ENCODE results near the gene SHLD1.

The SHLD1 gene

GRCh38 chr20:5862703-5863039, 112.5 kb downstream of the SHLD1 start:
- DNase-seq = no peak

GRCh38 chr20:5863040-5863833, 113.0 kb downstream of the SHLD1 start:
- peak; percentile 57 for DNase-seq

GRCh38 chr20:5864428-5864827, 114.2 kb downstream of the SHLD1 start:
- DNase-seq = no peak

GRCh38 chr20:5864873-5865587, 114.8 kb downstream of the SHLD1 start:
- peak; percentile 27 for DNase-seq

GRCh38 chr20:5865604-5866003, 115.4 kb downstream of the SHLD1 start:
- no peak for DNase-seq

GRCh38 chr20:5870568-5870981, 120.4 kb downstream of the SHLD1 start:
- no peak for DNase-seq

- DNase-seq = no peak
Measured at GRCh38 chr20:5871459-5872410, 121.5 kb downstream of the SHLD1 start.

GRCh38 chr20:5877128-5877527, 126.9 kb downstream of the SHLD1 start:
- DNase-seq = no peak

GRCh38 chr20:5880326-5880725, 130.1 kb downstream of the SHLD1 start:
- DNase-seq = no peak

GRCh38 chr20:5881703-5882102, 131.5 kb downstream of the SHLD1 start:
- DNase-seq = no peak

GRCh38 chr20:5882166-5882565, 132.0 kb downstream of the SHLD1 start:
- no peak for DNase-seq

- no peak for DNase-seq
Measured at GRCh38 chr20:5884465-5885335, 134.5 kb downstream of the SHLD1 start.

GRCh38 chr20:5885866-5886265, 135.7 kb downstream of the SHLD1 start:
- DNase-seq = no peak

- no peak for DNase-seq
Measured at GRCh38 chr20:5886788-5887187, 136.6 kb downstream of the SHLD1 start.

GRCh38 chr20:5887386-5887785, 137.2 kb downstream of the SHLD1 start:
- no peak for DNase-seq

GRCh38 chr20:5888041-5888440, 137.8 kb downstream of the SHLD1 start:
- DNase-seq = no peak

GRCh38 chr20:5890773-5891441, 140.7 kb downstream of the SHLD1 start:
- DNase-seq = no peak

GRCh38 chr20:5893052-5893451, 142.9 kb downstream of the SHLD1 start:
- DNase-seq = no peak

- no peak for DNase-seq
Measured at GRCh38 chr20:5893621-5894020, 143.4 kb downstream of the SHLD1 start.

- no peak for DNase-seq
Measured at GRCh38 chr20:5895626-5896025, 145.4 kb downstream of the SHLD1 start.

GRCh38 chr20:5899444-5899843, 149.2 kb downstream of the SHLD1 start:
- DNase-seq = no peak

- DNase-seq = no peak
Measured at GRCh38 chr20:5900908-5901307, 150.7 kb downstream of the SHLD1 start.

Data from activated CD4-positive, alpha-beta T cell treated with anti-CD3 and anti-CD28 coated beads, Interleukin-10, Interleukin-2, amounts not matched to agents 100 ng/mL and 50 ng/mL, durations not matched to agents 16 hours and 8 hours (primary cell).